Activated B cell treated with CpG ODN at 0.5 μM for 24 hours (primary cell): Measurements from ENCODE around the gene TMEM174. TPM values are rescaled to one million over a fixed set of nuclear protein-coding genes. Genes with fewer than 3 reads are reported as not detected.

Experiments used
- ATAC-seq: fragments of 200-7000 bp; cut with Tn5 transposase; one replicate; pipeline ENCODE4 v1.10.0; 2021; ENCODE audit warnings: low read depth, mild to moderate bottlenecking, moderate library complexity
- CTCF ChIA-PET: fragments of 350-600 bp; sonication (Branson Sonifier 250); formaldehyde crosslinking; loops from one replicate; lab custom pipeline; 2021; ENCODE audit warnings: antibody characterized with exemption; lab: Charles Lee
- POLR2A ChIA-PET: fragments of 350-600 bp; sonication (Branson Sonifier 250); formaldehyde crosslinking; loops from one replicate; lab custom pipeline; 2021; ENCODE audit warnings: antibody characterized with exemption; lab: Charles Lee
- DNase-seq: peaks from one replicate; pipeline ENCODE4 v3.0.0; 2022
- H3K27ac Mint-ChIP-seq: one replicate; pipeline ENCODE4 v1.8.0; 2020; ENCODE audit warnings: mixed read lengths
- H3K27me3 Mint-ChIP-seq: one replicate; pipeline ENCODE4 v1.8.0; 2021; ENCODE audit warnings: mixed read lengths
- H3K36me3 Mint-ChIP-seq: one replicate; pipeline ENCODE4 v1.8.0; 2021; ENCODE audit warnings: low read depth, mixed read lengths
- H3K4me1 Mint-ChIP-seq: one replicate; pipeline ENCODE4 v1.8.0; 2021; ENCODE audit warnings: mixed read lengths
- H3K4me3 Mint-ChIP-seq: one replicate; pipeline ENCODE4 v1.8.0; 2020; ENCODE audit warnings: mild to moderate bottlenecking, mixed read lengths
- H3K9me3 Mint-ChIP-seq: one replicate; pipeline ENCODE4 v1.8.0; 2020; ENCODE audit warnings: mixed read lengths
- intact Hi-C: fragments of 100-400 bp; cut with micrococcal nuclease; formaldehyde crosslinking; loops from one replicate; pipeline ENCODE4 v1.15.1; 2024
- total RNA-seq: library from RNA; stranded (reverse); gene quantifications from 2 replicates; pipeline ENCODE4 v1.2.3, GENCODE V29; 2022
- TF ChIP-seq, protein P1 (sequence below): fragments of 200-600 bp; IDR thresholded peaks from one replicate; pipeline ENCODE4 v1.8.0; 2022; ENCODE audit warnings: antibody characterized with exemption, mild to moderate bottlenecking

TMEM174 gene, protein sequence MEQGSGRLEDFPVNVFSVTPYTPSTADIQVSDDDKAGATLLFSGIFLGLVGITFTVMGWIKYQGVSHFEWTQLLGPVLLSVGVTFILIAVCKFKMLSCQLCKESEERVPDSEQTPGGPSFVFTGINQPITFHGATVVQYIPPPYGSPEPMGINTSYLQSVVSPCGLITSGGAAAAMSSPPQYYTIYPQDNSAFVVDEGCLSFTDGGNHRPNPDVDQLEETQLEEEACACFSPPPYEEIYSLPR
- not detected in 2 replicates for total RNA-seq

DNA sequence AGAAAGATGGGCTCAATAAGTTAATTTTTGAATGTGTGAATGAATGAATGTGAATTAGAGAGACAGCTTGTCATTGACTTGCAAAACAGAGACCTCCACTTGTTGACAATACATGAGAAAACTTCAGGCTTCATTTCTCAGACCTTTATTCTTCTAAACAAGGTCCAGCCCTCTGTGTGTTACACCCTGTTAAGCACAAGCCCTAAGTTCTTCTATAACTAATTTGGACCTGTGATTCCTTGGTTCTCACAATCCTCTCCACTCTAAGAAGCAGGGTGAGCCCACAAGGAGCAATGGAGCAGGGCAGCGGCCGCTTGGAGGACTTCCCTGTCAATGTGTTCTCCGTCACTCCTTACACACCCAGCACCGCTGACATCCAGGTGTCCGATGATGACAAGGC, at the start of gene TMEM174:
TSS of gene TMEM174 (plus strand) at position 243 of the 400 bp plus-strand sequence. CDS start at position 294, 51 bp downstream.
- POLR2A ChIA-PET: no interaction called here
- H3K4me1 Mint-ChIP-seq: peaks cover 3% of the 10 kb centered on the region
- intact Hi-C loops: no loop called here
- no peak within 1 kb of the TSS for H3K4me3 Mint-ChIP-seq
- no peaks in the 10 kb centered on the region for H3K9me3 Mint-ChIP-seq
- CTCF ChIA-PET: interaction anchor here (0.6 kb wide), 1 partner anchor 305 kb away, joined by 3 read pairs; no protein-coding TSS in a partner anchor
- ATAC-seq: no peak
- H3K36me3 Mint-ChIP-seq: no peaks in the 10 kb centered on the region
- peaks cover 50% of the 10 kb centered on the region for H3K27me3 Mint-ChIP-seq
- H3K27ac Mint-ChIP-seq: no peak within 1 kb of the TSS
- TF ChIP-seq, protein P1, sequence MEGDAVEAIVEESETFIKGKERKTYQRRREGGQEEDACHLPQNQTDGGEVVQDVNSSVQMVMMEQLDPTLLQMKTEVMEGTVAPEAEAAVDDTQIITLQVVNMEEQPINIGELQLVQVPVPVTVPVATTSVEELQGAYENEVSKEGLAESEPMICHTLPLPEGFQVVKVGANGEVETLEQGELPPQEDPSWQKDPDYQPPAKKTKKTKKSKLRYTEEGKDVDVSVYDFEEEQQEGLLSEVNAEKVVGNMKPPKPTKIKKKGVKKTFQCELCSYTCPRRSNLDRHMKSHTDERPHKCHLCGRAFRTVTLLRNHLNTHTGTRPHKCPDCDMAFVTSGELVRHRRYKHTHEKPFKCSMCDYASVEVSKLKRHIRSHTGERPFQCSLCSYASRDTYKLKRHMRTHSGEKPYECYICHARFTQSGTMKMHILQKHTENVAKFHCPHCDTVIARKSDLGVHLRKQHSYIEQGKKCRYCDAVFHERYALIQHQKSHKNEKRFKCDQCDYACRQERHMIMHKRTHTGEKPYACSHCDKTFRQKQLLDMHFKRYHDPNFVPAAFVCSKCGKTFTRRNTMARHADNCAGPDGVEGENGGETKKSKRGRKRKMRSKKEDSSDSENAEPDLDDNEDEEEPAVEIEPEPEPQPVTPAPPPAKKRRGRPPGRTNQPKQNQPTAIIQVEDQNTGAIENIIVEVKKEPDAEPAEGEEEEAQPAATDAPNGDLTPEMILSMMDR: no peak
- DNase-seq: no peak

DNA sequence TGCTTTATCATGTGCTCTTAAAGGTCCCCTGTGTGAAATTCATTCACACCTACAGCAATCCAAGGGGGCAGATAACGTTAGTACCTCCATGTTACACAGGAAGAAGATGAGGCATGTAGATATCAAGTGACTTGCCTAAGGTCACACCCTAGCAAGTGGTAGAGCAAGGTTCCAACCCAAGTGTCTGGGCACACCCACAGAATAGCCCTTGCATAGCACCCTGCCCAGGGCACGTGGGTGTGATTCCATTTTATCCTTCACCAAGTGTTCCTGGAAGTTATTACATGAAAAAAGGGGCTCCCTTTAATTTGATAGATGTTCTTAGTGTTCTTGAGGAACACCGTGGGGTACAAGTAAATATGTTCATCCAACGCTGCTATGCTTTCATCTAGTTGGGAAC, 47.7 kb upstream of the TMEM174 start:
- Mint-ChIP-seq H3K36me3 (no peaks in the 10 kb centered on the region), H3K9me3 (no peaks in the 10 kb centered on the region), H3K4me1 (peaks cover 4% of the 10 kb centered on the region), H3K27me3 (peaks cover 43% of the 10 kb centered on the region), H3K4me3 (no peak overlapping the region), H3K27ac (no peak overlapping the region)
- TF ChIP-seq, protein P1: no peak
- intact Hi-C loops: no loop called here
- ATAC-seq (no peak), DNase-seq (no peak)
- POLR2A ChIA-PET: no interaction called here
- CTCF ChIA-PET: no interaction called here

DNA sequence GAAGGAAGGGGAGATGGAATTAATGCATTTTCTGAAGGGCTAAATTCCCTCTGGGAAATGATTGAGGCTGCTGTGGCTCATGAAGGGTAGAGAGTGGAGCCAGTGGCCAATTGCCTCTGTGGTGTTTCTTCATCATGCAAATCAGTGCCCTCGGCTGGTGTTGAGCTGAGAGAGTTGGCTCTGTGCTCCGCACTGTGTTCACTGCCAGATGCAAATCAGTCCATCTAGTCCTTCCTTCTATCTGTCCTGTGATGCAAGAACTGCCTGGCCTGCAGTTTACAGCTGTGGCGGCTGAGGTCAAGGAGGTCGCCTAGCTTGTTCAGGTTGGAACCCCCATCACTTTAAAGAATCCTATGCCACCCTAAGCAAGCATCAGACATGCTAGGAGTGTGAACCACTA, 46.6 kb upstream of the TMEM174 start:
- Mint-ChIP-seq H3K4me3 (no peak overlapping the region), H3K4me1 (no peaks in the 10 kb centered on the region), H3K27me3 (peaks cover 39% of the 10 kb centered on the region), H3K36me3 (no peaks in the 10 kb centered on the region), H3K27ac (no peak overlapping the region), H3K9me3 (no peaks in the 10 kb centered on the region)
- intact Hi-C loops: no loop called here
- TF ChIP-seq, protein P1: no peak
- CTCF ChIA-PET: no interaction called here
- DNase-seq (no peak), ATAC-seq (no peak)
- POLR2A ChIA-PET: no interaction called here

DNA sequence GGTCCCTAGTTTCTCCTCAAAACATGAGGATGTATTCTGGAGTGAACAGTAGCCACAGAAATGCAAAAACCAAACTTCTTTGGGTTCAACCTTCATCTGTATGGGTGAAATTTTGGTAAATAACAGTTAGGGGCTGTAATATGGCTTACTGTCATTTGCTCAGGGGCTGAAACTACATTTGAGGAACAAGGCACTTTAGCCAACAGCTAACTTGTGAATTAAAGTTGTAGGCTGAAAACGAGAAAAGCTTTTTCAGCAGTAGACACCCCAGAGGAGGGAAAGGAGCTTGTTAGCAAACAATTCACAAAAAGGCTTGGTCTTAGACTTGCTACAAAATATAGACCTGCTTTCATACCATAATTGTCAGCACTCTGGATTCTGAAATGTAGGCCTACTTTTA, 46.0 kb upstream of the TMEM174 start:
- H3K27me3 Mint-ChIP-seq: peaks cover 35% of the 10 kb centered on the region
- H3K36me3 Mint-ChIP-seq: no peaks in the 10 kb centered on the region
- ATAC-seq: no peak
- no peaks in the 10 kb centered on the region for H3K4me1 Mint-ChIP-seq
- intact Hi-C loops: no loop called here
- no peak overlapping the region for H3K4me3 Mint-ChIP-seq
- H3K9me3 Mint-ChIP-seq: no peaks in the 10 kb centered on the region
- ChIA-PET POLR2A (no interaction called here), CTCF (no interaction called here)
- DNase-seq: no peak
- H3K27ac Mint-ChIP-seq: no peak overlapping the region
- TF ChIP-seq, protein P1: no peak

DNA sequence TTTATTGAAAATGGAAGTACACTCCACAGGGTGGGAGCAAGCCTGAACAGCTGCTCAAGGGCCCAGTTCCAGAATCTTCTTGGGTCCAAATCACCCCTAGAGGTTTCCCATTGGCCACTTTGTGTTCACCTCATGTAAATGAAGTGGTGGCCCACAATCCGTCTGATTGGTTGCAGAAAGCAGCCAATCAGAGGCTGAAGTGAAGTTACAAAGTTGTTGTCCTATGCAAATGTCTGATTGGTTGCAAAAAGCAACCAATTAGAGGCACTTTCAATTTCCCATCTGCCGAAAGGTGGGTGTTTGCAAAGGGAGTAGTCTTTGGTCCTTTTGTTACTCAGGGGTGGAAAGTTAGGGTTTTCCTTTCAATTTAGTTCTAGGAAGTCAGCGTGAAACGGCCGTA, 43.9 kb upstream of the TMEM174 start:
- DNase-seq (no peak), ATAC-seq (no peak)
- H3K4me1 Mint-ChIP-seq: no peaks in the 10 kb centered on the region
- H3K36me3 Mint-ChIP-seq: no peaks in the 10 kb centered on the region
- H3K4me3 Mint-ChIP-seq: no peak overlapping the region
- peaks cover 27% of the 10 kb centered on the region for H3K27me3 Mint-ChIP-seq
- no peak overlapping the region for H3K27ac Mint-ChIP-seq
- TF ChIP-seq, protein P1: no peak
- ChIA-PET CTCF (no interaction called here), POLR2A (no interaction called here)
- intact Hi-C loops: no loop called here
- no peaks in the 10 kb centered on the region for H3K9me3 Mint-ChIP-seq
